ENCODE results near the gene SUSD1. TPM values are rescaled to one million over a fixed set of nuclear protein-coding genes. Genes with fewer than 3 reads are reported as not detected.

The SUSD1 gene
- polyA plus RNA-seq, 1 experiment, result 17.5 TPM

- H3K4me3 ChIP-seq (ENCODE audit: low read depth, low read length), result no peak overlapping the region
- H3K36me3 ChIP-seq (ENCODE audit: control insufficient read depth, insufficient read depth, low read length), result no peaks in the 10 kb centered on the region
- no peak for TF ChIP-seq CTCF (IDR thresholded peaks at IDR 0.05; ENCODE audit: insufficient read depth, low read depth, low read length)
- no peak for DNase-seq (ENCODE audit: low read depth)
- CTCF ChIA-PET, result no interaction called here
- POLR2A ChIA-PET, result no interaction called here
- no peaks in the 10 kb centered on the region for H3K27me3 ChIP-seq (ENCODE audit: control insufficient read depth, insufficient read depth, low read length)
Measured at GRCh38 chr9:111992523-111992922, 182.6 kb downstream of the SUSD1 start.

DNA sequence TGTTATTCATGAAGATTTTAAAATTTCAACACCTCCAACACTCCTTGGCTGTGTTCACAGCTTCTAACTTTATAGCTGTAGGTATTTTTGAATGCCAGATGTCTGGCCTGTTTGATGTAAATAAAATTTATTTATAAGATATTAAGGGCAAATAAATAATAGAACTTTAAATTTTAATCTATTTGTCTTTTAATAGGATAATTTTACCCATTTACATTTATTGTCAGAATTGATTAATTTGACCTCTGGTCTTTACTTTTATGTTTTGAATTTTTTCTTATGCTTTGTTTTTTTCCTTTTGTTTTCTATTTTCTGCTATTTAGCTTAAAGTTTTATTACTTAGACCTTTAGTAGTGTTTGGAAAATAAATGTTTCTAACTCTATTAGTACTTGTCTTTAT lies 183.9 kb downstream of the SUSD1 start:
- CTCF ChIA-PET, result no interaction called here
- no peak for TF ChIP-seq CTCF (IDR thresholded peaks at IDR 0.05; ENCODE audit: insufficient read depth, low read depth, low read length)
- DNase-seq (ENCODE audit: low read depth), result no peak
- Histone ChIP-seq H3K36me3 (ENCODE audit: control insufficient read depth, insufficient read depth, low read length) (no peaks in the 10 kb centered on the region), H3K4me3 (ENCODE audit: low read depth, low read length) (no peak overlapping the region), H3K27me3 (ENCODE audit: control insufficient read depth, insufficient read depth, low read length) (no peaks in the 10 kb centered on the region)
- POLR2A ChIA-PET, result no interaction called here

Small RNAs within 50 kb of the gene (small RNA-seq; reads per million reads assigned to genes)
- gene RF00019 (ENCODE audit: insufficient read length, low read depth, low replicate concordance) (not detected), gene RNU6-710P (ENCODE audit: insufficient read length, low read depth, low replicate concordance) (not detected), gene RNU6-855P (ENCODE audit: insufficient read length, low read depth, low replicate concordance) (not detected)

Other genes with a start within 250 kb of the SUSD1 start
- gene PTBP3, start 158.3 kb upstream of the SUSD1 start, polyA plus RNA-seq (2011; rRNA removed), result 36.8 and 44.4 TPM in 2 replicates
- 15.2 and 26.0 TPM in 2 replicates for gene HSDL2, start 204.8 kb upstream of the SUSD1 start, polyA plus RNA-seq (2011; rRNA removed)

Measured in BJ (cell line).